CD4-positive, alpha-beta T cell treated with Interleukin-4 for 1 hour (primary cell): Measurements from ENCODE around the gene SCAMP2.
"Not testable (repeated sequence)": the region's sequence is repeated elsewhere in the genome, so short reads cannot be mapped to it uniquely, and the experiment has no call there.

ENCODE experiments used
- DNase-seq, 2 donors: peaks; one replicate each; pipeline ENCODE4 v3.0.0-alpha.2; 2020 to 2022

Gene SCAMP2

GRCh38 chr15:74889883-74890664, 16.9 kb upstream of the SCAMP2 start, which contains the start of gene MPI:
MPI (plus strand) TSS chr15:74890042; CDS start chr15:74890074, 32 bp downstream.
- DNase-seq, result peak; percentile 84 to 87

GRCh38 chr15:74889390-74889882, 16.3 kb upstream of the SCAMP2 start:
- no peak for DNase-seq

GRCh38 chr15:74888716-74889115, 15.6 kb upstream of the SCAMP2 start:
- no peak for DNase-seq

DNA sequence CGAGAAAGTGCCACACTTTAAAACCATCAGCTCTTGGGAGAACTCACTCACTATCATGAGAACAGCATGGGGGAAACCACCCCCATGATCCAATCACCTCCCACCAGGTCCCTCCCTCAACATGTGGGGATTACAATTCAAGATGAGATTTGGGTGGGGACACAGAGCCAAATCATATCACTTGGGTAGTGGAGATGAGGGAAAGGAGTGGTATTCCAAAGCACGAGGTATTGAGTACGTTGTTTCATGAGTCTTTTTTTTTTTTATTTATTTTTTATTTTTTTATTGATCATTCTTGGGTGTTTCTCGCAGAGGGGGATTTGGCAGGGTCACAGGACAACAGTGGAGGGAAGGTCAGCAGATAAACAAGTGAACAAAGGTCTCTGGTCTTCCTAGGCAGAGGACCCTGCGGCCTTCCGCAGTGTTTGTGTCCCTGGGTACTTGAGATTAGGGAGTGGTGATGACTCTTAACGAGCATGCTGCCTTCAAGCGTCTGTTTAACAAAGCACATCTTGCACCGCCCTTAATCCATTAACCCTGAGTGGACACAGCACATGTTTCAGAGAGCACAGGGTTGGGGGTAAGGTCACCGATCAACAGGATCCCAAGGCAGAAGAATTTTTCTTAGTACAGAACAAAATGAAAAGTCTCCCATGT, 14.5 kb upstream of the SCAMP2 start:
- not testable (repeated sequence) for DNase-seq

DNA sequence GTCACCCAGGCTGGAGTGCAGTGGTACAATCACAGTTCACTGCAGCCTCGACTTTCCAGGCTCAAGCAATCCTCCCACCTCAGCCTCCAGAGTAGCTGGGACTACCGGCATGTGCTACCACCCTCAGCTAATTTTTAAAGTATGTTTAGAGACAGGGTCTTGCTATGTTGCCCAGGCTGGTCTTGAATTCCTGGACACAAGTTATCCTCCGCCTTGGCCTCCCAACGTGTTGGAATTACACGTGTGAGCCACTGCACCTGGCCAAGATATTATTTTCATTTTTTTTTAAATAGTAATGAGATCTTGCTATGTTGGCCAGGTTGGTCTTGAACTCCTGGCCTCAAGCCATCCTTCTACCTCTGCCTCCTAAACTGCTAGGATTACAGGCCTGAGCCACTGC, 12.3 kb upstream of the SCAMP2 start:
- DNase-seq, result no peak

- no peak for DNase-seq
Observed at GRCh38 chr15:74884428-74885223, 11.5 kb upstream of the SCAMP2 start.

- no peak for DNase-seq
Observed at GRCh38 chr15:74882528-74882927, 9.4 kb upstream of the SCAMP2 start.

DNA sequence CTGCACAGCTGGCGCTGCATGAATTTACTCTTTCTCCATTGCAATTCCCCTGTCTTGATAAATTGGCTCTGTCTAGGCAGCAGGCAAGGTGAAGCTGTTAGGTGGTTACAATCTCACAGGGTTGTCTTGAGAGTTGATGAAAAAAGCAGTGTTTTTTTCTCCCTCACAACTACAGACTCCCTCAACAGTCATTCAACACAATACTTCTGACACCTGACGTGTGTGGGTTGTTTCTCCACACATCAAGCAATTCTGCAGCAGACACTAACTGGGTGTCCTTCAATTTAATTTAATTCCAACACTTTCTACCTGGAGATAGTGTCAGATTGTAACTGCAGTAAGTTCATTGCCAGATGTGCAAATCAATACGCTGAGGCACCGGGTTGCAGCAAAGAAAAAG, 5.1 kb upstream of the SCAMP2 start:
- DNase-seq, result no peak

GRCh38 chr15:74873756-74874424, 725 bp upstream of the SCAMP2 start:
- peak in 1 of 2 donors; percentile 20 for DNase-seq

DNA sequence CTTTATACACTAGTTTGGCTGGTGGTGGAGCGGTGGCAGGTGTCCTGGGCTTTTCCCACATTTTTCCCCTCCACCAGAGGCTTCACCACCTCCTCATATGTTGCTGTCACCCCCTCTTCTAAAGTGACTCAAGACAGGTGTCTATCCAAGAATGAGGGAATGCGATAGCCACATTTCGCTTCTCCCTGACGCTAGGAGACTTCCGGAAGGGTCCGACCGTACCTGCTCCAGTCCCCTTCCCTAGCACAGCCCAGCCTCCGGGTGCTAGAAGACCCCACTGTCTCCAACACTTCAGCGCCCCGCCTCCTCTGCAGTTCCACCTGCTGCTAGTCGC, 496 bp downstream of the SCAMP2 start:
- no peak for DNase-seq

DNA sequence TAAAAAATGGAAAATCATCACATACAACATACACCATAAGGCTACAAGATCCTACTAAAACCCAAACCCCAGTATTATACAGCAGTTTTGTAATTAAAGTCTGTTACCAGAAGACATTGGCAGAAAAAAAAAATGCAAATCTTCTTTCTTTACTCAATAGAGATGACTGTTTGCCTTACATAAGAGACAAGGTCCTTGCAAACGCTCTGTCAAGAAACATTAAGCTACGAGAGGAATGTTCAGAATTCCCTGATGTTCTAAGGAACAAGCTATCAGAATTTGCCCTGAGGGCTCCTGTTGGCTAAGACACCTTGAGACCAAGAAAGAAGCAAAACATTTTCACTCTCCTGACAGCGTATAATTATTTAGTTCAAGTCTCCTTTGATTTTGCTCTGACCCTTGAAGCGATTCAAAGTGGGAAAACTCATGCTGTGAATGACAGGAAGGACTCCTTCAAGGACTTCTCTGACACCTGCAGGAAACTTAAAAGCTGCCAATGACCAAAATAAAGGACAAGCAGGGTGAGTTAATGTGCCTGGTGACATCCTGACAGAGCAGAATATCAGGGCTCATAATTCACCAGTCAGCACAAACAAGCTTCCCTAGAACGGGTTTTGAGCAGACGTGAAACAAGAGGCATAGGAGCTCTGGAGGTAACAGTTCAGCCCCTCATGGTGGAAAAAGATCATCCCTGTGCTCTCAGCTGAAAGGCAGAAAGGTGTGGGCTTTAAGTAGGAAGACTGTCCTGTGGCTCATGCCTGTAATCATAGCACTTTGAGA, 2.5 kb downstream of the SCAMP2 start:
- DNase-seq, result no peak

- peak; percentile 45 to 57 for DNase-seq
Observed at GRCh38 chr15:74869726-74870407, 3.3 kb downstream of the SCAMP2 start.

DNA sequence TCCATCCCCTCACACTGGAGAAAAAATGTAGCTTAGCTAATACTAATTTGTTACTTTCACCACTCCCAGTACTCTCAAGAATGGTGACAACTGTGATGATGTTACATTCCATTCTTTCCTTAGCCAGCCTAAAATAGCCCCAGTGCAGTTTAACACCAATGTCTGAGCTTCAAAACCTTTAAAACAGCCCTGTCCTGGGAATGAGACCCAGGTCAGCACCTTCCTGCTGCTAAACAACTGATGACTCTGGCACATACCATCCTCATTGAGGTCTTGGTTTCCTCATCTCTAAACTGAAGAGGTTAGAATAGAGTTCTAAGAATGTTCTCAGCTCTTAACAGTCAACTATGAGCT, 3.8 kb downstream of the SCAMP2 start:
- no peak for DNase-seq

- peak in 1 of 2 donors; percentile 28 for DNase-seq
Observed at GRCh38 chr15:74868059-74868458, 5.1 kb downstream of the SCAMP2 start.

GRCh38 chr15:74867466-74868038, 5.6 kb downstream of the SCAMP2 start:
- no peak for DNase-seq

DNA sequence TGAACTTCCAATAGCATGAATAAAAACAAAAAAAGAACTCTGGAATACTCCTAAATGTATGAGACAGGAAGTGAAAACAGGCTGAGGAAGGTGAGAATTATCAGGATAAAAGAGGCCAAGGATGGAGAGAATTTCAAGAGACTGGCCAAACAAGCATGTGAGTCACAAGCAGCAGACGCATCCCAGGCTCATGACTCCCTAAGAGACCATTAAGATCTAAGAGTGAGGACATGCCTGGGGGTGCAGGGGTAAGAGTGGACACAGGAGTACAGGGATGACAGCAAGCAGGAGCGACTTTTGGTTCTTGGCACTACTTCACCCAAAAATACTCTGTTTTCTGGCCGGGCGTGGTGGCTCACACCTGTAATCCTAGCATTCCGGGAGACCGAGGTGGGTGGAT, 7.1 kb downstream of the SCAMP2 start:
- DNase-seq, result no peak

GRCh38 chr15:74865316-74865715, 7.8 kb downstream of the SCAMP2 start:
- no peak for DNase-seq

DNA sequence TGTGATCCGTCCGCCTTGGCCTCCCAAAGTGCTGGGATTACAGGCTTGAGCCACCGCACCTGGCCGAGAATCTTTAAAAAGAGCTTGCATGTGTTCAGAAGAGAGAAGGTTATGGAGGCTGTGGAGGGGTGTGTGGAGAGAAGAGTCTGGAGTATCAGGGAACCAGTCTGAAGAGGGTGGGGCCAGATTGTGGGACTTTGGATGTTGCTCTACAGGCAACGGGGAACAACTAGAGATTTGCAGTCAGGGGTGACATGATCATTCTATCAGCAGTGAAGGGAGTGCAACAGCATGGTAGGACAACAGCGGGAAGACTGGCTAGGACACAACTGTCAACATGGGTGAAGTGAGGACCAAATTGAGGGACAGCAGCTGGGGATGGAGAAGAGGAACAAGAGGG, 8.9 kb downstream of the SCAMP2 start:
- no peak for DNase-seq

DNA sequence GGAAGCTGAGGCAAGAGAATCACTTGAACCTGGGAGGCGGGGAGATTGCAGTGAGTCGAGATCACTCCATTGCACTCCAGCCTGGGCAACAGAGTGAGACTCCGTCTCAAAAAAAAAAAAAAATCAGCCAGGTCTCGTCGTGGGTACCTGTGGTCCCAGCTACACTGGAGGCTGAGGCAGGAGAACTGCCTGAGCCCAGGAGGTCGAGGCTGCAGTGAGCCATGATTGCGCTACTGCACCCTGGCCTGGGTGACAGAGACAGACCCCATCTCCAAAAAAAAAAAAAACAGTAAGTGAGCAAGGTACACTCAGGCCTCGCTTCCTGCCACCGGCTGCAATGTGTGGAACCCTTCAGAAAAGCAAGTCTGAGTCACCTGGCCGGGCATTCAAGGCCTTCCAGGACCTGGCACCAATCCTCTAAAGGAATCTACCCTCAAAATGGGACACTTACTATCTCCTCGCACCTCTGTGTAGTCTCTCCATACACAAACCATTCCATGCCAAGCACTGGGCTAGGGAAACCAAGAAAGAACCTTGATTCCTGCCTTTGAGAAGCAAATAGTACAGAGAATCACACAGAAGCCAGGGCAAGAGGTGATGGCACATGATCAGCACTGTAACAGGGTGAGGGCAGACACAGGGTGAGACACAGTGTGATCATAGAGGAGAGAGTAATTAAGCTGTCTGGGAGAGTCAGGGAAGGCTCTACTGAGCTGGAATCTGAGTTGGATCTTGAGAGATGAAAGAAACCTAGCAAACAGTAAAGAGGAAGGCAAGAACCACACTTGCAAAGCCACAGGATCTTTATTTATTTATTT, 9.7 kb downstream of the SCAMP2 start:
- no peak for DNase-seq

- no peak for DNase-seq
Observed at GRCh38 chr15:74858369-74858740, 14.8 kb downstream of the SCAMP2 start.
